ENCODE results near the gene TNFRSF14. TPM values are rescaled to one million over a fixed set of nuclear protein-coding genes. Genes with fewer than 3 reads are reported as not detected.

The TNFRSF14 gene
- total RNA-seq, 1 donor from 2014 or later, result 0.26 TPM

DNA sequence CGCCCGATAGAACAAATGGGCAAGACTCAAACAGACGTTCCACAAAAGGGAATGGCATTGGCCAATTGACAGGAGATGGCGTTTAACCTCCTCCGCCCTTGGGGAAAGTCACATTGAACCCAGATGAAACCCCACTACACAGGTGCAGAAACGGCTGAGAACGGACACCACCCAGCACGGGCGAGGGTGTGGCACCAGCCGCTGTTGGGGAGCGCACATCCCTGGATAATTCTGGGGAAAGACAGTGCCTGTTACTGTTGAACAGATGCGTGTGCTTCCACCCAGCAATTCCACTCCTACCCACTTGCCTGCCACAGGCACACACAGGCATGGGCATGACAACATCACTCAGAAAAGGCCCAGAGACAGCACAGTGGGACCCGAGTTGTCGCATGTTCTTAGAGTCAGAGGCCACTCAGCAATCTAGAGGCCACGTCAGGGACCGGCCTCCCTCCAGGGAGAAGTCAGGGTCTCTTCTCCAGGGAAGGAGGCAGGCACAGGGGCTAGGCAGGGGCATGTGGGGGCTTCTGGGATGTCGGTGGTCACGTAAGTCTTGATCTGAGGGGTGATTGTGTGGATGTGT lies 45.6 kb downstream of the TNFRSF14 start:
- no peak for TF ChIP-seq CTCF (IDR thresholded peaks at IDR 0.05; ENCODE audit: unreplicated experiment)
- DNase-seq (ENCODE audit: low spot score), result no peak
- H3K27me3 Mint-ChIP-seq (ENCODE audit: unreplicated experiment), result peaks cover 5% of the 10 kb centered on the region
- no peak overlapping the region for H3K27ac Mint-ChIP-seq (ENCODE audit: unreplicated experiment)
- no peak overlapping the region for H3K4me3 Mint-ChIP-seq (ENCODE audit: unreplicated experiment)
- H3K4me1 Mint-ChIP-seq (ENCODE audit: unreplicated experiment), result no peaks in the 10 kb centered on the region
- H3K9me3 Mint-ChIP-seq (ENCODE audit: unreplicated experiment), result no peaks in the 10 kb centered on the region
- no peaks in the 10 kb centered on the region for H3K36me3 Mint-ChIP-seq (ENCODE audit: low read depth, unreplicated experiment)

- no peak for DNase-seq (ENCODE audit: low spot score)
- H3K27ac Mint-ChIP-seq (ENCODE audit: unreplicated experiment), result no peak overlapping the region
- no peak overlapping the region for H3K4me3 Mint-ChIP-seq (ENCODE audit: unreplicated experiment)
- H3K9me3 Mint-ChIP-seq (ENCODE audit: unreplicated experiment), result no peaks in the 10 kb centered on the region
- peaks cover 2% of the 10 kb centered on the region for H3K27me3 Mint-ChIP-seq (ENCODE audit: unreplicated experiment)
- H3K36me3 Mint-ChIP-seq (ENCODE audit: low read depth, unreplicated experiment), result no peaks in the 10 kb centered on the region
- no peaks in the 10 kb centered on the region for H3K4me1 Mint-ChIP-seq (ENCODE audit: unreplicated experiment)
- TF ChIP-seq CTCF (IDR thresholded peaks at IDR 0.05; ENCODE audit: unreplicated experiment), result no peak
These were observed 46.2 kb downstream of the TNFRSF14 start for GRCh38 chr1:2602311-2602835.

DNA sequence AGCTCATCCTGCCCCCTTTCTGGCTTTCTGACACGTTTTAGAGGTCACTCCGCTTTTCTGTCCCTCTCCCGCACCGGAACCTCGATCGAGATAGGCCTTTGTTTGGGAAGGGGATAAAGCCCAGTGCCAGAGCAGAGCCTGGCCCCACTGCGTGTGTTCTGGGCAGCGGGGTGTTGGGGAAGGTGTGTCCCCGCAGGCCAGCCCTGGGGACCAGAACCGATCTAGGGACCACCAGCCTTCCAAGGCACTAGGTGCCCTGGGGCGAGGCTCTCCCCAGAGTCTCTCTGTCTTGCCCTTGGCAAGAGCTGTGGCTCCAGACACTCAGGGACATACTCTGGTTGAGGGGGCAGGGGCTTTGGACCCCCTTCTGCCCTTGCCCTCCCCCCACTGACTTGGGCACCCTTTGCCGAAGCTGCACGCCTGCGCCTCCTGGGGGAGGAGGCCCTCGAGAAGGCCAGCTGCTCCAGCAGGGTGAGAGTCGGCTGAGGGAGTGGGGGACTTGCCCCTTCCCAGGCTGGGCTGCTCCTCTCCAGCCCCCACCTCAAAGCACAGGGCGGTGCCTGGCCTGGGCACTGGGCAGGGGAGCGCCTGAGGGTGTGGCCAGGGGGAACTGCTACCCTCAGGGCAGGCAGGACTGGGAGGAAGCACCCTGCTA lies 46.8 kb downstream of the TNFRSF14 start:
- H3K27me3 Mint-ChIP-seq (ENCODE audit: unreplicated experiment), result peaks cover 1% of the 10 kb centered on the region
- no peak for TF ChIP-seq CTCF (IDR thresholded peaks at IDR 0.05; ENCODE audit: unreplicated experiment)
- H3K4me1 Mint-ChIP-seq (ENCODE audit: unreplicated experiment), result no peaks in the 10 kb centered on the region
- H3K9me3 Mint-ChIP-seq (ENCODE audit: unreplicated experiment), result no peaks in the 10 kb centered on the region
- H3K27ac Mint-ChIP-seq (ENCODE audit: unreplicated experiment), result no peak overlapping the region
- no peak overlapping the region for H3K4me3 Mint-ChIP-seq (ENCODE audit: unreplicated experiment)
- DNase-seq (ENCODE audit: low spot score), result no peak
- no peaks in the 10 kb centered on the region for H3K36me3 Mint-ChIP-seq (ENCODE audit: low read depth, unreplicated experiment)

GRCh38 chr1:2603521-2604155 lies 47.5 kb downstream of the TNFRSF14 start:
- DNase-seq (ENCODE audit: low spot score), result no peak
- Mint-ChIP-seq H3K9me3 (ENCODE audit: unreplicated experiment) (no peaks in the 10 kb centered on the region), H3K4me1 (ENCODE audit: unreplicated experiment) (no peaks in the 10 kb centered on the region), H3K27ac (ENCODE audit: unreplicated experiment) (no peak overlapping the region), H3K36me3 (ENCODE audit: low read depth, unreplicated experiment) (no peaks in the 10 kb centered on the region), H3K27me3 (ENCODE audit: unreplicated experiment) (peaks cover 3% of the 10 kb centered on the region), H3K4me3 (ENCODE audit: unreplicated experiment) (no peak overlapping the region)
- no peak for TF ChIP-seq CTCF (IDR thresholded peaks at IDR 0.05; ENCODE audit: unreplicated experiment)
